Lower leg skin (tissue), 3 donors: ENCODE measurements around the gene PNPLA2.

Source experiments
- POLR2A ChIP-seq, 2 donors: fragments of 450-650 bp; IDR thresholded peaks; one replicate each; pipeline ENCODE4 v1.6.1; 2016 to 2017; ENCODE audit warnings: antibody characterized with exemption in 2 of 2, mild to moderate bottlenecking in 1 of 2, moderate library complexity in 1 of 2
- TF ChIP-seq, protein P1 (sequence below), 3 donors: fragments of 450-650 bp; IDR thresholded peaks; one replicate each; pipeline ENCODE4 v1.5.1; 2016; ENCODE audit warnings: antibody characterized with exemption in 3 of 3, mild to moderate bottlenecking in 3 of 3, moderate library complexity in 2 of 3

DNA sequence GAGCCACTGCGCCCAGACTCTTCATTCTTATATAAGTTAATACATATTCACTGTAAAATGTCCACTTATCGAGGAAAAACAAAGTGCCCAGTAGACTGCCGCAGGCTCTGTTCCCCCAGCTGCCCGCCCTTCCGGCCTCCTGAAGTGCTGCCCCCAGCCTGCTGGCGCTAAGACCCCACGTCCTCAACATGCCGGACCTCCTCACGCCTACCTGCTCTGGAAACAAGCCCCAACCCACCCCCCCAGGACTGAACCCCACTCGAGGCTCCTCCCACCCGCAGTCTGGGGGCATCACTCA, 42.5 kb upstream of the PNPLA2 start:
- TF ChIP-seq, protein P1, sequence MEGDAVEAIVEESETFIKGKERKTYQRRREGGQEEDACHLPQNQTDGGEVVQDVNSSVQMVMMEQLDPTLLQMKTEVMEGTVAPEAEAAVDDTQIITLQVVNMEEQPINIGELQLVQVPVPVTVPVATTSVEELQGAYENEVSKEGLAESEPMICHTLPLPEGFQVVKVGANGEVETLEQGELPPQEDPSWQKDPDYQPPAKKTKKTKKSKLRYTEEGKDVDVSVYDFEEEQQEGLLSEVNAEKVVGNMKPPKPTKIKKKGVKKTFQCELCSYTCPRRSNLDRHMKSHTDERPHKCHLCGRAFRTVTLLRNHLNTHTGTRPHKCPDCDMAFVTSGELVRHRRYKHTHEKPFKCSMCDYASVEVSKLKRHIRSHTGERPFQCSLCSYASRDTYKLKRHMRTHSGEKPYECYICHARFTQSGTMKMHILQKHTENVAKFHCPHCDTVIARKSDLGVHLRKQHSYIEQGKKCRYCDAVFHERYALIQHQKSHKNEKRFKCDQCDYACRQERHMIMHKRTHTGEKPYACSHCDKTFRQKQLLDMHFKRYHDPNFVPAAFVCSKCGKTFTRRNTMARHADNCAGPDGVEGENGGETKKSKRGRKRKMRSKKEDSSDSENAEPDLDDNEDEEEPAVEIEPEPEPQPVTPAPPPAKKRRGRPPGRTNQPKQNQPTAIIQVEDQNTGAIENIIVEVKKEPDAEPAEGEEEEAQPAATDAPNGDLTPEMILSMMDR (IDR thresholded peaks at IDR 0.05): no peak
- TF ChIP-seq POLR2A (IDR thresholded peaks at IDR 0.05): no peak
